ENCODE data around the gene FHOD3. TPM values are rescaled to one million over a fixed set of nuclear protein-coding genes. Genes with fewer than 3 reads are reported as not detected.

Gene FHOD3
- total and polyA plus RNA-seq, 9 of the 15 experiments (the other 6 are each of a cell fraction or from before 2014, with no cell fraction given) = 0.11 TPM; not detected in 8

GRCh38 chr18:36388310-36388709 lies 90.8 kb downstream of the FHOD3 start (continued):
- no peak for TF ChIP-seq CHD7 (IDR thresholded peaks at IDR 0.05; ENCODE audit: low read depth, low read length)
- TF ChIP-seq EWSR1 (IDR thresholded peaks at IDR 0.05; ENCODE audit: borderline replicate concordance, low read depth, partially characterized antibody) = no peak
- TF ChIP-seq UBTF (IDR thresholded peaks at IDR 0.05; ENCODE audit: borderline replicate concordance in 1 of 2, low read depth in 2 of 2, low read length in 2 of 2) = no peak
- TF ChIP-seq ZNF318 (IDR thresholded peaks at IDR 0.05; ENCODE audit: borderline replicate concordance in 1 of 2, low read depth in 1 of 2) = no peak

Data from K562 (cell line).